GM23248 (cell line): Measurements from ENCODE around the gene PPFIA4. TPM values are rescaled to one million over a fixed set of nuclear protein-coding genes. Genes with fewer than 3 reads are reported as not detected.

Experiments used
- DNase-seq: peaks from one replicate; pipeline ENCODE4 v3.0.0-alpha.2; 2015
- H2AFZ ChIP-seq: fragments of 200-600 bp; sonication (generic); 2 replicates; pipeline ENCODE4 v1.6.1; 2016; ENCODE audit warnings: antibody characterized with exemption
- H3F3A ChIP-seq: fragments of 200-600 bp; sonication (generic); 2 replicates; pipeline ENCODE4 v1.6.1; 2016; ENCODE audit warnings: mild to moderate bottlenecking, antibody characterized with exemption, mixed run types; ENCODE audit not compliant: insufficient read depth
- H3K27ac ChIP-seq: fragments of 200-600 bp; sonication (generic); 2 replicates; pipeline ENCODE4 v1.5.1; 2016; ENCODE audit warnings: mild to moderate bottlenecking
- H3K27me3 ChIP-seq: fragments of 200-600 bp; sonication (generic); replicated peaks from 2 replicates; pipeline ENCODE4 v1.6.1; 2016; ENCODE audit warnings: mild to moderate bottlenecking; ENCODE audit not compliant: insufficient read depth
- H3K36me3 ChIP-seq: fragments of 200-600 bp; sonication (generic); 2 replicates; pipeline ENCODE4 v1.6.1; 2016; ENCODE audit warnings: low read depth, mild to moderate bottlenecking
- H3K4me1 ChIP-seq: fragments of 200-600 bp; sonication (generic); 2 replicates; pipeline ENCODE4 v1.6.1; 2016; ENCODE audit warnings: mild to moderate bottlenecking; ENCODE audit not compliant: insufficient read depth
- H3K4me2 ChIP-seq: fragments of 200-600 bp; sonication (generic); one replicate; pipeline ENCODE4 v1.6.1; 2016; ENCODE audit warnings: mild to moderate bottlenecking; ENCODE audit not compliant: unreplicated experiment
- H3K4me3 ChIP-seq: fragments of 200-600 bp; sonication (generic); 2 replicates; pipeline ENCODE4 v1.5.1; 2016; ENCODE audit warnings: mild to moderate bottlenecking
- H3K79me2 ChIP-seq: fragments of 200-600 bp; sonication (generic); 2 replicates; pipeline ENCODE4 v1.6.1; 2016; ENCODE audit warnings: mild to moderate bottlenecking; ENCODE audit not compliant: insufficient read depth
- H3K9ac ChIP-seq: fragments of 200-600 bp; sonication (generic); 2 replicates; pipeline ENCODE4 v1.6.1; 2016; ENCODE audit warnings: mild to moderate bottlenecking
- H3K9me2 ChIP-seq: fragments of 200-600 bp; sonication (generic); 2 replicates; pipeline ENCODE4 v1.6.1; 2016; ENCODE audit warnings: mixed run types, mild to moderate bottlenecking, moderate library complexity; ENCODE audit not compliant: insufficient read depth
- H3K9me3 ChIP-seq: fragments of 200-600 bp; sonication (generic); one replicate; pipeline ENCODE4 v1.6.1; 2017; ENCODE audit warnings: low read depth
- H4K20me1 ChIP-seq: fragments of 200-600 bp; sonication (generic); 2 replicates; pipeline ENCODE4 v1.6.0; 2016; ENCODE audit not compliant: insufficient read depth
- EZH2 ChIP-seq: fragments of 200-600 bp; sonication (generic); IDR thresholded peaks from 2 replicates; pipeline ENCODE4 v1.6.1; 2018; ENCODE audit warnings: antibody characterized with exemption, mild to moderate bottlenecking; ENCODE audit not compliant: insufficient read depth, poor library complexity, severe bottlenecking
- EZH2phosphoT487 ChIP-seq: fragments of 200-600 bp; sonication (generic); IDR thresholded peaks from 2 replicates; pipeline ENCODE4 v1.6.1; 2018; ENCODE audit warnings: antibody characterized with exemption, moderate library complexity, mild to moderate bottlenecking, low read depth; ENCODE audit not compliant: insufficient read depth
- WGBS, 2 experiments: methylation state at CpG; one replicate each; pipeline ENCODE4 v1.1.6; 2015 to 2017; ENCODE audit warnings: low lambda C conversion rate in 2 of 2, low coverage in 1 of 2; ENCODE audit errors: missing lambda C conversion rate in 2 of 2; 5-methylcytosine and 5-hydroxymethylcytosine counted together
- in situ Hi-C: fragments of 300-500 bp; cut with MboI; formaldehyde crosslinking; loops from 2 replicates; pipeline ENCODE4 v1.15.0; 2020
- polyA plus RNA-seq: library from polyadenylated mRNA; unstranded; fragments of >200 nt; fragmentation: Nextera tagmentation; extraction: Ambion mirVana; gene quantifications from 2 replicates; pipeline ENCODE4 v1.2.1, GENCODE V29; 2016
- total RNA-seq: library from RNA; depleted of rRNA; stranded (reverse); fragments of >200 nt; shearing (Covaris generic); gene quantifications from 2 replicates; pipeline ENCODE4 v1.2.3, GENCODE V29; 2014

The PPFIA4 gene
- total and polyA plus RNA-seq, 2 experiments from 2014 or later, result 4.9 to 13.6 TPM

- Histone ChIP-seq H3K4me1 (peaks cover 18% of the 10 kb centered on the region), H3K36me3 (no peaks in the 10 kb centered on the region; the same call in 1 of the 2 replicates), H3K79me2 (no peaks in the 10 kb centered on the region), H3F3A (peaks cover 11% of the 10 kb centered on the region), H3K9ac (no peak overlapping the region), H4K20me1 (no peaks in the 10 kb centered on the region), H3K27ac (no peak overlapping the region), H2AFZ (no peak overlapping the region), H3K4me3 (no peak overlapping the region), H3K9me2 (no peaks in the 10 kb centered on the region), H3K9me3 (no peaks in the 10 kb centered on the region), H3K27me3 (no peaks in the 10 kb centered on the region), H3K4me2 (no peak overlapping the region)
- in situ Hi-C loops, result no loop called here
- 89 to 92% methylated on average over 4 of the region's 4 CpGs for WGBS, 2 experiments
- TF ChIP-seq EZH2phosphoT487 (no peak), EZH2 (no peak)
- DNase-seq, result no peak
Measured at GRCh38 chr1:203050826-203051225, 24.5 kb downstream of the PPFIA4 start.

GRCh38 chr1:203051841-203052324, 25.6 kb downstream of the PPFIA4 start:
- no peaks in the 10 kb centered on the region for H3K9me3 ChIP-seq
- H2AFZ ChIP-seq, result no peak overlapping the region
- no peaks in the 10 kb centered on the region for H3K9me2 ChIP-seq
- no peak overlapping the region for H3K4me3 ChIP-seq
- peaks cover 10% of the 10 kb centered on the region for H3K4me1 ChIP-seq
- 77 to 82% methylated on average over 17 to 20 of the region's 20 CpGs for WGBS, 2 experiments
- H3K27ac ChIP-seq, result no peak overlapping the region
- no peak overlapping the region for H3K4me2 ChIP-seq
- no peak overlapping the region for H3K9ac ChIP-seq
- no peak for TF ChIP-seq EZH2phosphoT487
- TF ChIP-seq EZH2, result no peak
- H3K79me2 ChIP-seq, result no peaks in the 10 kb centered on the region
- no peak for DNase-seq
- H4K20me1 ChIP-seq, result no peaks in the 10 kb centered on the region
- H3K27me3 ChIP-seq, result no peaks in the 10 kb centered on the region
- in situ Hi-C loops, result no loop called here
- no peaks in the 10 kb centered on the region; the same call in 1 of the 2 replicates for H3K36me3 ChIP-seq
- H3F3A ChIP-seq, result peaks cover 8% of the 10 kb centered on the region

- Histone ChIP-seq H3K27me3 (no peaks in the 10 kb centered on the region), H3K9me3 (no peaks in the 10 kb centered on the region), H4K20me1 (no peaks in the 10 kb centered on the region), H3K4me1 (peaks cover 5% of the 10 kb centered on the region), H3K36me3 (no peaks in the 10 kb centered on the region; the same call in 1 of the 2 replicates), H3K9ac (no peak overlapping the region), H2AFZ (no peak overlapping the region), H3K27ac (no peak overlapping the region), H3K9me2 (no peaks in the 10 kb centered on the region), H3K4me3 (no peak overlapping the region), H3F3A (peaks cover 14% of the 10 kb centered on the region), H3K4me2 (no peak overlapping the region), H3K79me2 (no peaks in the 10 kb centered on the region)
- no peak for TF ChIP-seq EZH2
- TF ChIP-seq EZH2phosphoT487, result no peak
- in situ Hi-C loops, result no loop called here
- WGBS, 2 experiments, result 95 to 97% methylated on average over 3 of the region's 3 CpGs
- DNase-seq, result no peak
Measured at GRCh38 chr1:203052601-203053000, 26.3 kb downstream of the PPFIA4 start.

GRCh38 chr1:203054184-203054583, 27.9 kb downstream of the PPFIA4 start:
- H3K4me3 ChIP-seq, result no peak overlapping the region
- H3K9me2 ChIP-seq, result no peaks in the 10 kb centered on the region
- TF ChIP-seq EZH2 (no peak), EZH2phosphoT487 (no peak)
- H3K27me3 ChIP-seq, result no peaks in the 10 kb centered on the region
- no peak for DNase-seq
- no peak overlapping the region for H3K4me2 ChIP-seq
- peaks cover 26% of the 10 kb centered on the region for H3F3A ChIP-seq
- no peak overlapping the region for H3K27ac ChIP-seq
- no peaks in the 10 kb centered on the region for H4K20me1 ChIP-seq
- peaks cover 17% of the 10 kb centered on the region for H3K4me1 ChIP-seq
- H3K9ac ChIP-seq, result no peak overlapping the region
- no peaks in the 10 kb centered on the region for H3K79me2 ChIP-seq
- in situ Hi-C loops, result no loop called here
- H3K36me3 ChIP-seq, result no peaks in the 10 kb centered on the region; the same call in 1 of the 2 replicates
- no peaks in the 10 kb centered on the region for H3K9me3 ChIP-seq
- H2AFZ ChIP-seq, result no peak overlapping the region
- 83 to 88% methylated on average over 1 of the region's 1 CpG for WGBS, 2 experiments
